GM18858 (cell line): ENCODE results near the gene KCTD1.

Source experiments
- ATAC-seq: cut with Tn5 transposase; IDR thresholded peaks from one replicate; pipeline ENCODE4 v1.9.1; 2021; ENCODE audit not compliant: unreplicated experiment

The KCTD1 gene

DNA sequence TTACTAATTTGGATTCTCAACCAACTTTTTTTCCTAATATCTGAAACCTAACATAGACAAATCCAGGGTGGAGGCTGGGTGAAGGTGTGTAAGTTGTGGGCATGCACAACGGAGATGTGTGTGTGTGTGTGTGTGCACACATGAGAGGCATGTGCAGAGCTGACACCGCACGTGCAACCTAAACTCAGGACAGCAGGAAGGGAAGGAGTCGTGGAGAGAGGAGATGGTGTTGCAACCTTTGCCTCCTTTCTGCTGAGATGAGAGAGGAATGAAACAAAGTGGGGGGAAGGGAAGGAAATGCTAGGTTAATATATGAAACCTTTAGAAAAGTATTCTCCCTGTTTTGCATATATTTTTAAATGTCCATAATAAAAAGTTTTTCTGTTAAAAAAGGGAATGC lies 64.7 kb downstream of the KCTD1 start:
- no peak for ATAC-seq

DNA sequence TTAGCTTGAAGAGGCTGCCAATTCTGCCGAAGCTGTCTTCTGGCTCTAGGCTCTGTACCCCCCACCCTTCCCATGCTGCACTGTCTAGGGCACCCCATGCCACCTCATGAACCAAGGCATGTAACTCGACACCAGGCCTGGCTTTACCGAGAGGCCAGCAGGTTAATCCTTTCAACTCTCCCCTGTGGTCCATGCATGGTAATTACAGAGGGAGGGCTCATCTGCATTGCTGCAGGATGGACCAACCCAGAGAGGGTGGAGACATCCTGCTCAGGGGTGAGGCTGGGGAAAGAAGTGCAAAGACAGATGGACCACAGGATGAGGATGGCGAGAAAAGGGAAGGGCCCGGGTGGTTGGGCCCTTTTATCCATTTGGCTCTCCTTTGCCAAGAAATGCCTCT lies 65.8 kb downstream of the KCTD1 start:
- ATAC-seq: no peak

DNA sequence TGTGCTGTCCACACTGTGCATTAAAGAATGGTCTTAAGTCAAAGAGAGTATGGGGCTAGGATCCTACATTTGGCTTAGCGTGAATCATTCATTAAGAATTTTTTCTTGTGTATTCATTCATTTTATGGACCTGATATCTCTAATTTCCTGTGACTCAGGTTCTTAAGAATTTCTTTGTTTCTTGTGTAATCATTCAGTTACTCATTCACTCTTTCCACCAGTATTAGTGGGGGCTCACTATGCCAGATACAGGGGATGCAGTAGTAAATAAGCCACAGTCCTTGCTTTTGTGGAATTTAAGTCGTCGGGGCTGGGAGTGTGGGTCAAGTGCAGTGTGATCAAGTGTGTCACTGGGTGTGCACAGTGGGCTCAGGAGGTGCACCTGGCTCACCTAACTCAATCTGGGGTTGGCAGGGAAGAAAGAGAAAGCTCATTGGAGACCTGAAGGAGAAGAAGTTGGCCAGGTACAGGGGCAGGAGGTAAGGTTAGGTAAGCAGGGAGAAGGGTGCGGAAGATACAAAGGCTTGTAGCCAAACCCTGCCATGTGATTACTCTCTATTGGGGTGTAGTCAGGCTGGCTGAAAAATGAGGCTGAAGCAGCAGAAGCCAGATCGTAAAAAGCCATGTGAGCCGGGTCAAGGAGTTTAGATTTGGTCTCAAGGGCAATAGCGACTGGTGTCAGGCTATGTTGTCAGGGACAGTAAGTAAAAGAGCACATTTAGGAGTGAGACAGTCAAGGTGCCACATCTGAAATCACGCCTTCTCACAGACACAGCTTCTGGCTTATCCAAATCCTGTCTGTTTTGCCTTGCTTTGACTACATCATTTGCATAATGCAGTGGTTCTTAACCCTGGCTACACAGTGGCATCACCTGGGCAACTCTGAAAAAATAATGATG lies 67.2 kb downstream of the KCTD1 start:
- ATAC-seq: no peak

DNA sequence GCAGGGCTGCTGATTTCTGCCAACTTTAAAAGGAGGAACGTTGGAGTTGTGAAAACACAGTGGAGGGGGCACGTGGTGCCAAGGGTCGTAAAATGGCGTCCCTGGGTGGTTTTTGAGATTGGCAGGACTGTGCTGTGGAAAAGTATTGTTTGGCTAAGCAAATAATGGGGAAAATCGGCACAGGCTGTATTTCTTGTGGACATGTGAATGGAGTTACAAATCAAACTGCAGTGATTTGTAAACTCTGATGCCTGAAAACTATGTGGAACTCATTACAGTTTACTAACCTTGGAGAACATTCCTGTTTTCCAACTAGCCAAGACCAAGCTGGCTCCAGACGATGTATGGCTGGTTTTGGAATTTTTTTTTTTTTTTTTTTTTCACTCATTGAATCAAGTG lies 68.7 kb downstream of the KCTD1 start:
- no peak for ATAC-seq

DNA sequence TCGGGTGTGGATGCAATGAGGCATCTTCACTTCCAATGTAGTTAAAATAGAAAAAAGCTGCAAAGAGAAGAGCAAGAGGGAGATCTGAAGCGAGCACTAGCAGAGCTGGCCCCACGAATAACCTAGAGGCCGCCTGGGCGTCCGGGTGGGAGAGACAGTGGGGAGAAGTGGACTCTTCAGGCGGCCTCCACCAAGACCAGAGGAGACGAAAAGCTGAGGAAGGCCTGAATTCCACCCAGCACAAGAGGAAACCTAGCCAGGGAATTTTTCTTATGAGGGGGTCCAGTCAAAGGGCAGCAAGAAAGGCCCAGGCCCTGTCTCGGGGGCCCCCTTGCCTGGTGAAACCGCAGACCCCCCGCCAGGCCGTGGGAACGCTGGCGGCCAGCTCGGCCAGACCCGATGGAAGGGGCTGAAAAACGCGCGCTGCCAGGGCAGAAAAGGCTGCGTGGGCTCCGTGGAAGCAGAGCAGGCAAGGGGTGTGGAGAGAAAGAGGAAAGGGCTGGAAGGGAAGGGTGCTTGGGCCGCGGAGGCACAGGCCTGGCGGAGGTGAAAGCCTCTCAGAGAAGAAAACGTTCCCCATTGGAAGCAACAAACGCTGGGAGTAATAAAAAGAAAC lies 69.2 kb downstream of the KCTD1 start:
- ATAC-seq: no peak

DNA sequence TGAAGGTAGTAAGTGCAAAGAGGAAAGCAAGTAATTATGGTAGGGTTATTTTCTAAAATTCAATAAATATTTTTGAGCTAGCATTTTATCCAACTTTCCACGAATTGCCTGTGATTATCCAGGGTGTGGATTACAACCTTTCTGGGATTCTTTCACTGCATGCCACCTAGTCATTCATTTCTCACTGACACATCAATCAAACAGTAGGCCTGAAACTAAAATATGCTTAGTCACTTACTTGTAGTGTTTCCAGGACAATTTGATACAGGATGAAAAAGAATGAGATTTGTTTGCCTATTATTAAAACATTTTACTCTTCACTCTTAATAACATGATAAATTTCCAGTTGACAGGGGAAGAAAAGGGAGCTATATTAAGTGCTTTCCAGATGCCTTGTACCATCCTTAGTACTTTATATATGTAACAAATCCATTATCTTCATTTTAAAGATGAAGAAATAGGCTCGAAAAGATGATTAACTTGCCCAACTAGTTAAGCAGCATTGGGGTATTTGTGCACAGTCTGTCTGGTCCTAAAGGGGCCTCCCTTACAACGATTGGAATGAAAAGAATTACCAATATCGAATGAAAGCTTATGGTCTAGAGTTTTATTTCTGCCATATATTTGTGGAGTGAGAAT lies 70.4 kb downstream of the KCTD1 start:
- ATAC-seq: no peak

DNA sequence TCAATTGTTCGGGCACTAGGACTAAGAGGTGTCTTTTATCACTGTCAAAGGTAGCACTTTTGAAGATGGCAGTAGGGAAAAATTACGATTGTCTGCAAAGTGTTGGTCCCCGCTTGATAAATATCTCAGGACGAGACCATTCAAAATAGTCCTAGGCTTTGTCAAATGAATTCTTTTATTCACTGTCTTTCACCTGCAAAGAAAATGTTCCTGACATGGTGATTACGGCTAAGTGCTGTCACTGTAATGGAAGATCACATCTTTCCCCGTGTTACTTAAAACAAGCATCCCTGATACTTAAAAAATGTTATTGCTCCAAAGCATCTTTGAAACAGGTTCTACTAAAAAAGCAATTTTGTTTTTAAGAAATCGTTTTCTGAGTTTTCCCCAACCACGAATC lies 71.7 kb downstream of the KCTD1 start:
- ATAC-seq: no peak

DNA sequence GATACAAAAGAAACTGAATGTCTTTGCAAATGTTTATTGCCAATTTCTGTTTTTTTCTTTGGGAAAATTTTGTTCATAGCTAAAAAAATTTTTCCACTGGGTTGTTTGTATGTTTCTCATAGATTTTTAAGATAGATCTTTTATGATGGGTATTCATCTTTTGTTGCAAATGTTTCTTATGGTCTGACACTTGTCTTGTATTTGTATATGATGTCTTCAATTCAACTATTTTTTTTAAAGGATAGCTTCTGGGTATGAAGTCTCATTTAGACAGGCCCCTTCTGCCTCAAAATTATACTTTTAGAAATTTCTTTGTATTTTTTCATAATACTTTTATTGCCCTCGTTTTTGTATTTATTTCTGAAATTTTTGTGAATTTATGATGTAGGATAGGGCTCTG lies 73.8 kb downstream of the KCTD1 start:
- ATAC-seq: no peak

DNA sequence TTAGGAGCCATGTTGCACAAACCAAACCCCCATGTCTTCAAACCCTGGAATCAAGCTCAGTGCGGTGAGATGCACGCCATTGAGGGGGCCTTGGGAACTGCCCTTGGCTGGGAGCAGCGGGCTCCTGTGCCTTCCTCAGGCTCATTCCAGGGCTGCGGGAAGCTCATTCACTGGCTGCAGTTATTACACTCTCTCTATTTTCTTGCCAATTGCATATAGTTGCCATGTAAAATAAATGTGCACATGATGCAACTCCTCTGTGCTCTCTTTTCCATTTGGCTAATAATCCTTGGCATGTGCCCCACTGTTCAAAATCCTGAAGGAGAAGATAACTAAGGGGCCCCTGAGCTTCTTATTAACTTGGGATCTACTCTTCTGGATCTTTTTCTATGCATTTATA lies 74.7 kb downstream of the KCTD1 start:
- no peak for ATAC-seq

DNA sequence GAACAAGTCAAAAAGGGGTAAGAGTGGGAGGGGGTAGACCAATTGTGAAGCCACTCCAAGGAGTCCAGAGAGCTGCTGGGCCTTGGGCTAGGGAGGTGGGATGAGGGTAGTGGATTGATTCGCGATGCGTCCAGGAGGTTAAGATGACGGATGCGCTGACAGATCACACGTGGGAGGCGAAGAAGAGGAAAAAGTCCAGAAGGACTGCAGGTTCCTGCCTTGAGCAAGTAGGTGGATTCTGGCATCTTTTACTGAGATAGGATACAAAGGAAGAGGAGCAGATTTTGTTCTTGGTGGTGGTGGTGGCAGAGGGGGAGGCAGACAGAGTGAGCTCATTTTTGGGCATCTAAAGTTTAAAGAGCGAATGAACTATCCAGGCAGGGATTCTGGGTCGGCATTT lies 76.5 kb downstream of the KCTD1 start:
- ATAC-seq: no peak

DNA sequence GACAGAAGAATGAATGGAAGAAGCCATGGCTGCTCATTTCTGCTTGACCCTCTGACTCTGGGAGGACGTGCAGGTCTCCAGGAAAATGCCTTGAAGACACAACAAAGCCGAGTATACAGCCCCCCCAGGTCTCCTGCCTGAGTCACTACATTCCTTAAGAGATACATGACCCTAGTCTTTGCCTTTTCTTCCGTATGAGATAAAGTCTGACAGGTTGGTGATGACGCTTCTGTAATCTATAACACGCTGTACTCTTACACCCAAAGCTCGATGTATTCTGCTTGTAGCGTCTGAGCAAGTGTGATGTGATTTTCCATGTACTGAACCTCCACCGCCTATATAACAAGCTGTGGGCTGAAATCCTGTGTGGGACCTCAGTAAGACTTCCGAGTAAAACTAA lies 77.3 kb downstream of the KCTD1 start:
- ATAC-seq: no peak

DNA sequence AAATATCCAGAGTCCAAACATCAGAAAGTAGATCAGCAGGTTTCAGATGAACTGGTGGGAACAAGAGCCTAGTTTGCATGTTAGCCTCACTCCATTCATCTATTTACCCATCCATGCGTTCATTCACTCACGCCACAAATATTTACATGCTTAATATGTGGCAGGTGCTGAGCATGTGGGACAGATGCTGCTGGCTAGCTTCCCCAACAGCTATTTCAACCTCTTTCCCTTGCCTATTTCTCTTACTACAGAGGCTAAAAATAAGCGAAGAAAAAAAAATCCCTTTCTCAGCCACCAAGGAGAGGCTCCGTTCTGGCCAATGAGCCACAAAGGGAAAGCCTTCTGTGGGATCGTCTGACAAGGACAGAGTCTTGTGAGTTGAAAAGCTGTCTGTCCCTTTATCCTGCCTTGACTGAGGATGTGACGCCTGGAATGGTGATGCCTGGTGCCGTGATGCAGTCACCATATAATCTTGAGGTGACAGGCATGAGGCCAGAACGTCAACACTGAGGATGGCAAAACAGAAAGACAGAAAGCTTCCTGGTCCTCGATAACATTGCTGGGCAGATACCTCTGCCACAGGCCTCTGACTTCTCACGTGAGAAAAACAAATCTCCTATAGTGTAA lies 78.2 kb downstream of the KCTD1 start:
- peak; percentile 95 for ATAC-seq

DNA sequence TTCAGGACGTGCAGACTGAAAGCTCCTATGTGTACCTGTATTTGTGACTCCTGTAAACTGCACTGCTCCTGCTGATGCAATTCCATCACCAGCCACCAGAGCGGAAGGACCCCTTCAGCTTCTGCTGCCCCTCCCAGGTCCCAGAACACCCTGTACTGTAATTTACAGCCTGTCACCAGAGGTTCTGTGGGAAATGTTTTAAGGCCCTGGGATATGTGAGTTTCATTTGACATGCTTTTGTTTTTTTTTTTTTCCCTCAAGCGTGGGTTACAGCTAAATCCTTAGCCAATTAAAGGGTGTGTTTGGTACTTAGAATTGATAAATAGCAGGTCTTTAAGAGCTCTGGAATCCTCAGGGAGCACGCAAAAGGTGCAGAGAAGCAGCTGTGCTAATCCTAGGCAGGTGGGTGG lies 79.4 kb downstream of the KCTD1 start:
- ATAC-seq: no peak

DNA sequence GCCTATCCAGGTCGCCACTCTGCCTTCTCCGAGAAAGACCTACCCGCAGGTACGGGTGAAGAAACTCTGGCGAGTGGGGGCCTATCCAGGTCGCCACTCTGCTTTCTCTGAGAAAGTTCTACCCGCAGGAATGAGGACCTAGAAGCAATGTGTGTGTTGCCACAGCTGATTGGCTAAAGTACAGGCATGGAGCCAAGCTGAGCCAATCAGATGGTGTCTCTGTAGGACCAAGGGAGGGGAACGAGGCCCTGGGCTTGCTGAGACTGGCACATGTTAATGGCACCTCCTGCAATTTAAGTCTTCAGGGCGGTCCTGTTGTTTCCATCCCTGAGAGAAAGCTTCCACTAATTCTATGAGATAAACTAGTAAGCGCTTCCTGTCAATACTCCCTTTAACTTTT lies 82.3 kb downstream of the KCTD1 start:
- no peak for ATAC-seq

DNA sequence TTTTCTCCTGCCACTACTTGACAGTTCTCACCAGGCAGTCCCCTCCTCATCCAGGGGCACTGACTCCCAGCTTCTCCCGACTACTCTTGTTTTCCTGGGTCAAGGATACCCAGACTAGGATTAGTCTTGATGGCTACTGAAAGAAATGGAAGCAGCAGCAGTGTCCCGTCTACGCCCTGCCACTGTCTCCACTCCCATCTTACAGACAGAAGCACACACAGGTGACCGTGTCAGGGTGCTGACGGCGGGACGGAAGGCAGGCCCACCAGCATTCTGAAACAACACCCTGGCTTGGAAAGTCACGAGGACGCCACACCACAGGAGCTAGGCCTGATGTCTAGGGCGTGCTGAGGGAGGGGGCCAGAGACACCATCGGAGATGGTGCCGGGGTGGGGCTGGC lies 82.9 kb downstream of the KCTD1 start:
- no peak for ATAC-seq

DNA sequence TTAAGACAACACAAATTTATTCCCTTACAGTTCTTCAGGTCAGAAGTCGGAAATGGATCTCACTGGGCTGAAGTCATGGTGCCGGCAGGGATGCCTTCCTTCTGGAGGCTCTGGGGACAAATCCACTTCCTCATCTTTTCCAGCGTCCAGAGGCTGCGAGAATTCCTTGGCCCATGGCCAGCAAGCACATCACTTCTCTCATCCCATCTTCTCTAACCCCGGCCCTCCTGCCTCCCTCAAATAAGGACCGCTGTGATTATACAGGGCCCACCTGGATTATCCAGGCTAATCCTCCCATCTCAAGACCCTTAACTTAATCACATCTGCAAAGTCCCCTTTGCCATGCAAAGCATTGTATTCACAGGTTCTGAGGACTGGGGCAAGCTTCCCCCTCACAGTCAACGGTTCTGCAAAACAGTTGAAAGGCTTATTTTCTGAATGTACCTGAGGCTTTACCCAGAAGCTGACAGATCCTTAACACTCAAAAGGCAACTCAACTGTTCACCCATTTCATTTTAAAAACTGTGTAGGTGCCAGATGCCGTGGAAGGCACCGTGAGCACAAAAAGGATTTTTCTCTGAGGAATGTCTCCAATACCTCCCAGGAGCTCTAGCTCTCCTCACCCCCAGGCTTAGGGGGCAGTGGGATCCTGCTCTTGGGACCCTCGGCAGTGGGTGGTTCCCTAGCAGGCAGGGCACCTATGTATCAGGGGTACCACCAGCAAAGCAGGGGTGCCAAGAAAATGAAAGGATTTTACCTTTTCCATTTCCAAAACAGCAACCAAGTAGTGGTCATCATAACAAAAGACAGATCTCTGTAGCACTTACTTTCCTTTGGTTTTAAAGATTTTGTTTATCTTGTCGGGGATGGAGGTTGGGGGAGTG lies 84.0 kb downstream of the KCTD1 start:
- no peak for ATAC-seq

DNA sequence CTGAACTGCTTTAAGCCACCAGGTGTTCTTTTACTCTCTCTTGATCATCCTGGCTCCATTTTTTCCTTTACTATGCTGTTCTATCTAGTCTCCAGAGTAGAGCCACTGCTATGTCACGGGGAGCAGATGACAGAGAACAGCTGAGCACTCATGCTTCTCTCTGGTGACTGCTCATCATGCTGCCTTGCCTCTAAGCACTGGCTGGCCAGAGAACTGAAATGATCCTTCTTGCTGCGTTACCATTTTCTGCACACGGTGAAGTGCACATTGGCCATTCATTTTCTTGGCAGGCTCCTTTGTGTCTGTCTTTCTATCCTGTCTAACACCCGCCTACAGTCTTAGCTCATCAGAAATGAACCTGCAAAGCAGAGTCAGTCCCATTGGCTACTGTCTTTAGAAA lies 86.0 kb downstream of the KCTD1 start:
- no peak for ATAC-seq

DNA sequence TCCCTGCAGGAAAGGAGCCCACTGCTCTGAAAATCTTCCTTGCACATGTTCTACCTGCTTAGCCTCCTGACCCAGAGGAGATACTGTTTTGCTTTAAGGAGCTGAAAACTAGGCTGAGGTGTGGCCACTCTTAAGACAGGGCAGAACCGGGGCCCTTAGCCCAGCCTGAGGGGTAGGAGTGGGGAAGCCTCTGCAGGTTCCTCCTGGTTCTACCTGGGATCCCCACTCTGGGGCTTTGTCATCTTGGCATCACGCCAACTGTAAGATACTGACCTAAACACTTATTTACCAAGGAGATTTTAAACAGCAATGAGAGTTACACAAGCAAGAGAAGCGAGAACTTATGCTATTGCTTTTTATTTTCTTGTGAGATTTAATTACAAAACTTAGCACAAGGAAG lies 86.9 kb downstream of the KCTD1 start:
- ATAC-seq: no peak

DNA sequence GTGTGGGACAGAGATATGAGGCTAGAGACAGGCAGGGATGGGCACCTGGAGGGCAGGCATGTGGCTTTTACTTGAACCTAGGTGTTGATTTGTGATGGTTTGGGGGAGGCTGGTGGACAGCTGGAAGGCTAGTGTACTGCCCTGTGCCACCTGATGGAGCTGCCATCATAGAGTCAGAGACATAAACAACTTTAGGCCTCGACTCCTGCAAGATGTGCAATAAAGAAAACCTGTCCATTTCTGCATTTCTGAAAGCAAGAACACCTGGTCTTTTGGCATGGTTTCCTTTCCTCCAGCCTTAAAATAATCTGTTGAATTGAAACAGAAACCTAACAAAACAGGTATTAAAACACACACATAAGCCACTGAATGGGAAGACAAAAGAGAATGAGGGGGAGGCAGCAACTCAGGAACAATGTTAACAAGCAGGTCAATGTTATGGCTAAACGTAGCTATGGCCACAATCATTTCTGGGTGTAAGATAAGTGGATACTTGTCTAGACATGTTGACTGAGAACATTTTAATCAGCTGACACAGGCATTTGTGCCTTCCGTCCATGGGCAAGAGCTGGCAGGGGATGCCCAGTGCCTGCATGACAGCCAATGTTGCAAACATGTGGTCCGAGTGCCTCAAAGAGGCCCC lies 87.8 kb downstream of the KCTD1 start:
- peak; percentile 74 for ATAC-seq

DNA sequence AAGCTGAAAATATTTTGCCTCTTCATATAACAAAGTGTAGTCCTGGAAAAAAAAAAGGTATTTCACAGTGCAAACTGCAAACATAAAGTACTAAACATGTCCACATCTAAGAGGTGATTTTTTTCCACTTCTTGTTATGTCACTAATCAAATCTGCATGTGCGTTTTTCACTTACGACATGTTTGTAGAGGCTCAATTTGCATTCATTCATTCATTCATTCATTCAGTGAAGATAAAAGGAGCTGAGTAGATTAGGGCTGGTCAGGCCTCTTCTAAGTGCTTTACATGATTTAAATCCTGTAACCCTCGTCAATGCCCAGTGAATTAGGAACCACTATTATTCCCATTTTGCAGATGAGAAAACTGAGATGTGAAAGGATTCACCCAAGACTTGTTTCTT lies 88.5 kb downstream of the KCTD1 start:
- ATAC-seq: no peak
